GM23338 (cell line): ENCODE measurements around the gene TPD52L3. TPM values are rescaled to one million over a fixed set of nuclear protein-coding genes. Genes with fewer than 3 reads are reported as not detected.

Experiments
- ATAC-seq: fragments of 200-7000 bp; cut with Tn5 transposase; 3 replicates; pipeline ENCODE4 v1.9.1; 2020
- DNase-seq: peaks from one replicate; pipeline ENCODE4 v3.0.0-alpha.2; 2015; ENCODE audit warnings: low spot score
- H2AFZ ChIP-seq: fragments of 200-600 bp; sonication (generic); 2 replicates; pipeline ENCODE4 v1.8.0; 2016; ENCODE audit warnings: antibody characterized with exemption, mild to moderate bottlenecking, moderate library complexity
- H3F3A ChIP-seq: fragments of 200-600 bp; sonication (generic); replicated peaks from 2 replicates; pipeline ENCODE4 v1.8.0; 2017; ENCODE audit warnings: antibody characterized with exemption, mixed run types, low read depth
- H3K27ac ChIP-seq: fragments of 200-600 bp; sonication (generic); 2 replicates; pipeline ENCODE4 v1.6.1; 2016; ENCODE audit warnings: low read depth
- H3K27me3 ChIP-seq: fragments of 200-600 bp; sonication (generic); 2 replicates; pipeline ENCODE4 v1.8.0; 2016; ENCODE audit warnings: mild to moderate bottlenecking, mixed run types, moderate library complexity; ENCODE audit not compliant: insufficient read depth
- H3K36me3 ChIP-seq: fragments of 200-600 bp; sonication (generic); 2 replicates; pipeline ENCODE4 v1.8.0; 2016; ENCODE audit warnings: mild to moderate bottlenecking; ENCODE audit not compliant: insufficient read depth
- H3K4me1 ChIP-seq: fragments of 200-600 bp; sonication (generic); 2 replicates; pipeline ENCODE4 v1.8.0; 2016; ENCODE audit warnings: mild to moderate bottlenecking, moderate library complexity; ENCODE audit not compliant: insufficient read depth
- H3K4me2 ChIP-seq: fragments of 200-600 bp; sonication (generic); 2 replicates; pipeline ENCODE4 v1.7.1; 2017; ENCODE audit warnings: mixed run types
- H3K4me3 ChIP-seq: fragments of 200-600 bp; sonication (generic); 2 replicates; pipeline ENCODE4 v1.6.1; 2016; ENCODE audit warnings: mixed run types
- H3K79me2 ChIP-seq: fragments of 200-600 bp; sonication (generic); replicated peaks from 2 replicates; pipeline ENCODE4 v1.8.0; 2017; ENCODE audit warnings: mild to moderate bottlenecking; ENCODE audit not compliant: insufficient read depth
- H3K9me2 ChIP-seq: fragments of 200-600 bp; sonication (generic); 2 replicates; pipeline ENCODE4 v1.8.0; 2017; ENCODE audit not compliant: insufficient read depth
- H4K20me1 ChIP-seq: fragments of 200-600 bp; sonication (generic); replicated peaks from 2 replicates; pipeline ENCODE4 v1.8.0; 2017; ENCODE audit warnings: mild to moderate bottlenecking; ENCODE audit not compliant: insufficient read depth
- H3K27ac Mint-ChIP-seq: 2 replicates; pipeline ENCODE4 v1.8.0; 2020; ENCODE audit warnings: inconsistent platforms, mild to moderate bottlenecking, moderate library complexity, mixed read lengths
- H3K27me3 Mint-ChIP-seq: 3 replicates; pipeline ENCODE4 v1.8.0; 2022; ENCODE audit warnings: low read depth, mild to moderate bottlenecking, moderate library complexity, mixed read lengths, inconsistent platforms; ENCODE audit not compliant: insufficient read depth, poor library complexity
- H3K36me3 Mint-ChIP-seq: 3 replicates; pipeline ENCODE4 v1.8.0; 2021; ENCODE audit warnings: low read depth, mild to moderate bottlenecking, inconsistent platforms, moderate library complexity, mixed read lengths
- H3K4me1 Mint-ChIP-seq: 3 replicates; pipeline ENCODE4 v1.8.0; 2020; ENCODE audit warnings: mild to moderate bottlenecking, inconsistent platforms, mixed read lengths
- H3K4me3 Mint-ChIP-seq: 3 replicates; pipeline ENCODE4 v1.8.0; 2021; ENCODE audit warnings: moderate library complexity, mild to moderate bottlenecking, inconsistent platforms, mixed read lengths
- H3K9me3 Mint-ChIP-seq: 3 replicates; pipeline ENCODE4 v1.8.0; 2020; ENCODE audit warnings: moderate library complexity, mild to moderate bottlenecking, inconsistent platforms, mixed read lengths
- CREB1 ChIP-seq: fragments of 250-450 bp; sonication (Bioruptor Pico); IDR thresholded peaks from 2 replicates; pipeline ENCODE4 v1.5.0; 2020; ENCODE audit warnings: low read depth, mild to moderate bottlenecking, moderate library complexity
- CTCF ChIP-seq, 2 experiments: fragments of 200-600 bp in 1 of 2; sonication (generic) in 1 of 2; conservative IDR thresholded peaks; 2 replicates each; pipeline versions ENCODE4 v1.5.1 to v1.6.1; 2016 to 2017; ENCODE audit warnings: antibody characterized with exemption in 2 of 2, low read depth in 2 of 2, mild to moderate bottlenecking in 2 of 2, moderate library complexity in 1 of 2
- ETS1 ChIP-seq: IDR thresholded peaks from 2 replicates; pipeline ENCODE4 v1.6.1; 2016; ENCODE audit warnings: antibody characterized with exemption
- EZH2 ChIP-seq: fragments of 200-600 bp; sonication (generic); IDR thresholded peaks from one replicate; pipeline ENCODE4 v1.8.0; 2017; ENCODE audit warnings: antibody characterized with exemption, mild to moderate bottlenecking, low read depth; ENCODE audit not compliant: unreplicated experiment
- EZH2phosphoT487 ChIP-seq: fragments of 200-600 bp; sonication (generic); IDR thresholded peaks from one replicate; pipeline ENCODE4 v1.8.1; 2018; ENCODE audit warnings: antibody characterized with exemption; ENCODE audit not compliant: unreplicated experiment
- JUNB ChIP-seq: IDR thresholded peaks from one replicate; pipeline ENCODE4 v1.6.1; 2016; ENCODE audit warnings: antibody characterized with exemption; ENCODE audit not compliant: unreplicated experiment
- NANOG ChIP-seq: IDR thresholded peaks from 2 replicates; pipeline ENCODE4 v1.6.1; 2016; ENCODE audit warnings: antibody characterized with exemption, borderline replicate concordance
- POLR2AphosphoS5 ChIP-seq: IDR thresholded peaks from 2 replicates; pipeline ENCODE4 v1.6.1; 2016; ENCODE audit warnings: antibody characterized with exemption, low read depth
- REST ChIP-seq: IDR thresholded peaks from one replicate; pipeline ENCODE4 v1.6.1; 2018; ENCODE audit warnings: antibody characterized with exemption; ENCODE audit not compliant: unreplicated experiment
- STAT1 ChIP-seq: IDR thresholded peaks from one replicate; pipeline ENCODE4 v1.6.1; 2016; ENCODE audit warnings: antibody characterized with exemption; ENCODE audit not compliant: unreplicated experiment
- ZNF114 ChIP-seq: fragments of 250-450 bp; sonication (Bioruptor Pico); IDR thresholded peaks from 2 replicates; pipeline ENCODE4 v1.5.0; 2020; ENCODE audit warnings: mild to moderate bottlenecking, moderate library complexity
- ZNF331 ChIP-seq: fragments of 250-450 bp; sonication (Bioruptor Pico); IDR thresholded peaks from 2 replicates; pipeline ENCODE4 v1.5.0; 2020; ENCODE audit warnings: low read depth, mild to moderate bottlenecking, moderate library complexity
- ZNF462 ChIP-seq: fragments of 250-450 bp; sonication (Bioruptor Pico); IDR thresholded peaks from 2 replicates; pipeline ENCODE4 v1.5.0; 2020; ENCODE audit warnings: mild to moderate bottlenecking, moderate library complexity
- long read RNA-seq: library from polyadenylated mRNA; unstranded; transcript quantifications from one replicate; pipeline ENCODE4 v2.0.0, GENCODE V29; 2020; ENCODE audit not compliant: unreplicated experiment
- polyA plus RNA-seq: library from polyadenylated mRNA; unstranded; fragments of >200 nt; fragmentation: Nextera tagmentation; extraction: Ambion mirVana; gene quantifications from 2 replicates; pipeline ENCODE4 v1.2.1, GENCODE V29; 2016
- total RNA-seq: library from RNA; depleted of rRNA; stranded (reverse); fragments of >200 nt; shearing (Covaris generic); gene quantifications from 2 replicates; pipeline ENCODE4 v1.2.3, GENCODE V29; 2014; rRNA removed

Gene TPD52L3
- total RNA-seq (not detected in 2 replicates), polyA plus RNA-seq (not detected in 2 replicates)
- long read RNA-seq, result 0 reads

GRCh38 chr9:6328103-6328502 lies at the start of gene TPD52L3:
TSS of gene TPD52L3 (plus strand) at chr9:6328375. CDS start at chr9:6328596, 221 bp downstream.
- Mint-ChIP-seq H3K27ac (no peak within 1 kb of the TSS), H3K27me3 (no peaks in the 10 kb centered on the region), H3K4me1 (peaks cover 5% of the 10 kb centered on the region; the same call in 2 of the 3 replicates), H3K9me3 (peaks cover under 1% of the 10 kb centered on the region; the same call in 1 of the 3 replicates), H3K36me3 (no peaks in the 10 kb centered on the region), H3K4me3 (no peak within 1 kb of the TSS)
- no peaks in the 10 kb centered on the region for H3K79me2 ChIP-seq
- H4K20me1 ChIP-seq, result no peaks in the 10 kb centered on the region
- no peaks in the 10 kb centered on the region for H3F3A ChIP-seq
- no peak within 1 kb of the TSS for H3K4me3 ChIP-seq
- no peak for ATAC-seq
- no peak for DNase-seq
- H3K27ac ChIP-seq, result no peak within 1 kb of the TSS
- no peaks in the 10 kb centered on the region for H3K27me3 ChIP-seq
- H3K36me3 ChIP-seq, result no peaks in the 10 kb centered on the region
- H3K9me2 ChIP-seq, result peaks cover 15% of the 10 kb centered on the region
- TF ChIP-seq ZNF462 (CRISPR knock-in tag), result no peak
- no peak for TF ChIP-seq CTCF (conservative IDR thresholded peaks at IDR 0.05; ENCODE audit: low read depth in 2 of 2)
- no peak for TF ChIP-seq REST
- TF ChIP-seq EZH2phosphoT487, result no peak
- no peak for TF ChIP-seq CREB1 (CRISPR knock-in tag)
- no peak for TF ChIP-seq ETS1
- no peak for TF ChIP-seq ZNF331
- TF ChIP-seq ZNF114 (CRISPR knock-in tag), result no peak
- no peak for TF ChIP-seq JUNB
- TF ChIP-seq EZH2, result no peak
- TF ChIP-seq NANOG, result no peak
- TF ChIP-seq POLR2AphosphoS5, result no peak
- TF ChIP-seq STAT1, result no peak
- H2AFZ ChIP-seq, result peak within 1 kb of the TSS; percentile 56; the same call in 1 of the 2 replicates
- no peak within 1 kb of the TSS for H3K4me2 ChIP-seq
- no peaks in the 10 kb centered on the region for H3K4me1 ChIP-seq
